RKO (cell line): ENCODE measurements around the gene AURKA.

ENCODE experiments used
- DNase-seq: peaks from one replicate; pipeline ENCODE4 v3.0.0-alpha.2; 2016; ENCODE audit warnings: low spot score

AURKA gene

DNA sequence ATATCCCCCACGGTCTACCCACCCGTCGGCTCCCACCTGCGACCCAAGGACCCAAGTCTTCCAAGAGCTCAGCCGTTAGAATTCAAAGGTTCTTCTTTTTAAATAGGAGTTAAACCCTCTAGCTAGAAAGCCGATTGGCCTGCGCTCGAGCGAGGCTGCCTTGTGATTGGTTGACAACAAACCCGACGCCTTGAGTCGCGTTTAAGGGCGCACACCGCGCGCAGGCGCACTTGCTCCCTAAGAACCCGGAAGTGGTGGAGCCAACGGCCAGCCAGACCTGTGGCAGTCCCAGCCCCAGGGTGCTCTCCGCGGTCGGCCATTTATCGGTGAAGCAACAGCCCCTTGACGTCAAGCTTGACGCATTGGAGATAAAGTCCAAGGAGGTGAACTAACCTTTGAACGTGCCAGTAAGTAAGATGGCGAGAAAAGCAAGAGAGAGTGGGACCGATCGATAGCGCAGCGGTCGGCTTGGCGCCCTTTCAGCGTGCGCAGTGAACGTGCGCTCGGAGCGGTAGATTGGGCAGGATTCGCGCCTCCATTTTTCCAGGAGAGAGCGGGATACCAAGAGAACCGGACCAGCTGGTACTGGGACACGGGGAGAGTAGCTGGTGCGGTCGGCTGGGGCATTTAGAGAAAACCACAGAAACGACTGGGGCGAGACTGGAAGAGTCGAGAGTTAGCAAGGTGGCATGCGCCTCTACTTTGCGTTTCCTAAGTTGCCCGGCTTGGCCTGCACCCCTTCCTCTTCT, at the start of gene AURKA, which contains the start of gene CSTF1:
Gene AURKA, minus strand, starts transcription at position 84 of the 749 bp plus-strand sequence. CDS start 4,018 bp downstream, outside the sequence.
Gene CSTF1, plus strand, starts transcription at position 514 of the 749 bp plus-strand sequence. CDS start 2,908 bp downstream, outside the sequence.
- peak; percentile 100 for DNase-seq

- DNase-seq, result no peak
Measured at GRCh38 chr20:56440346-56441007, 48.5 kb upstream of the AURKA start.

- no peak for DNase-seq
Measured at GRCh38 chr20:56439771-56440291, 47.8 kb upstream of the AURKA start.

DNA sequence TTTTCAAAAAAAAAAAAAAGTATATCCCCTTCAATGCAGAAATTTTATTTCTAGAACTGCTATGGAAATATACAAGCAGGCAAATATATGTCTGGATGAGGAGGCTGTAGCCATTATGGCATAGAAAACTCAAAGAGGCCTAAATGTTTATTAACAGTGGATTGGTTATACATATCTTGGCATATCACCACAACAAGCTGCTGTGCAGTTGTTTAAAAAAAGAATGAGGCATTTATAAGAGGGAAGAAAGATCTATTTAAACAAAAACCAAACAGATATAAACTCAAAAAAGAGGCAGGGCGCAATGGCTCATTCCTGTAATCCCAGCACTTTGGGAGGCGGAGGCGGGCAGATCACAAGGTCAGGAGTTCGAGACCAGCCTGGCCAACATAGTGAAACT, 46.3 kb upstream of the AURKA start:
- no peak for DNase-seq

- no peak for DNase-seq
Measured at GRCh38 chr20:56437196-56437960, 45.4 kb upstream of the AURKA start.

DNA sequence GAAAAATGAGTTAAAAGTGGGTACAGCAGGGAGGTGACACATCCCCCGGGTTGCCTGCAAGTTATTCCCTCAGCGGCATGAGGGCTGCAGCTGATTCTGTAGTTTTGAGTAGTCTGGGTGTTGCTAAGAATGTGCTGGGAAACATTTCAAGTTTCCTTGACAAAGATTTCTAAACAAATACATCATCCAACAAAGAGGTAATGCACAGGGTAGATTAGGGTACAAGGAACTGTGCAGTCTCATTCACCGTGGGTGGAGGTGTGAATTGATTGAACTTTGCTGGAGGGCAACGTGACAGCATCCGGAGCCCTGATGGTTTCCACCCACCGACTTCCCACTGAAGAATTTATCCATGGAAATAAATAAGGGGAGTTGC, 41.9 kb upstream of the AURKA start:
- no peak for DNase-seq

DNA sequence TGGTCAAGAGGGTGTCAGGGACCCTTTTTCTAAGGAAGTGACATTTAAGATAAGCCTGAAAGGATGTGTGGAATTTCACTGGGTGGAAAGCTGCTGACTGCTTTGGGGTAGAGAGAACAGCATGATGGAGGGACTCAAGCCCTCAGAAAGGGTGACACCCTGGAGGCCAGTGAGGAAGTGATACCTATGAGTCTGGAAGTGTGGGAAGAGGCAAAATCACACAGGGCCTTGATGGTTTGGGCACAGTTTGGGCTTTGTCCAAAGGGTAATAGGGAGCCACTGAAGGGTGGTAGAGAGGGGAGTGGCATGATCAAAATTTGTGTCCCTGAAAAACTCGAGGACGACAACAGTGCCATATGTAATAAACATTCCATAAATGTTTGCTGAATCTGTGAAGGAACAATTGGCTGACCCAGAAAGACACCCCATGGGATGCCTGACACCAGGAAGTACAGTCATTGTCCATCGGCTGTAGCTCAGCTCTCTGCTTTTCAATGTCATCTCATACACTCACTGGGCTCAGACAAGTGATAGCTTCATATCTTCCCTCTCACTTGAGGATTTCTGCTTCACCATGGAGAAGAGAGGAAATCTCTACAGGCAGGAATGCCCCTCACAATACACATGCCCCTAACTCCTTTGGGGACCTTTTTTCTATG, 41.3 kb upstream of the AURKA start:
- DNase-seq, result no peak

DNA sequence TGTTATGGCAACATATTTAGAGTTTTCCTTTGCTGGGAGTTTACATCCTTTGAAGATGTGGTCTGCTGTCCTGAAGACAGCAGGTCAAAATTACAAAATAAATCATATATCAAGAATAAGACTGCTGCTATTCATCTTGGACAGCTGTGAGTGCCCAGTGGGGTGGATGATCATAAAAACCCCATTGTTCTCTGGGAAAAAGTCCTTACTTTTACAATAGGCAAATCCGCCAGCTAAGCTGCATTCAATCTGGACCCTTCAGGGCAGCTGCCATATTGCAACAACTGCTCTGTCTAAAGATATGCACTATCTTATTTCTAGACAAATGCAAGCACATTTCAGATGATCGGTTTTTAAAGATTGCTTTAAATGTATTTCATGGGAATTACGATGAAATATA, 39.5 kb upstream of the AURKA start:
- no peak for DNase-seq

DNA sequence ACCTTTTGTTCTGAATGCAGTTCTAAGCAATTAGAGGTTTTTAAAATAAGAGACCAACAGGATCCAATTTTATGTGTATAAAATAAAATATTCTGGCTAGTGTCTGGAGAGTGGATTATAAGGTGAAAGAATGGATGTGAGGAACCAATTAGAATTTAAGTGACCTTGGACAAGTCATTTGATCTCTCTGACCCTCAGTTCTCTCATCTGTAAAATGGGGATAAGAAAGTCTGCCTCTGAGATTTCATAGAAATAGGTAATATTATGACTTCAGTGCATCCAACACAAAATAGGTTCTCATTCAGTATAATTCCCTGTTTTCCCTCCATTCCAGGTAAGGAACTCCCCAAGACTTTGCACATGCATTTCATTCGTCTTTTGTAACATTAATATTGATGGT, 38.9 kb upstream of the AURKA start:
- DNase-seq, result no peak

GRCh38 chr20:56430461-56430860, 38.4 kb upstream of the AURKA start:
- no peak for DNase-seq

DNA sequence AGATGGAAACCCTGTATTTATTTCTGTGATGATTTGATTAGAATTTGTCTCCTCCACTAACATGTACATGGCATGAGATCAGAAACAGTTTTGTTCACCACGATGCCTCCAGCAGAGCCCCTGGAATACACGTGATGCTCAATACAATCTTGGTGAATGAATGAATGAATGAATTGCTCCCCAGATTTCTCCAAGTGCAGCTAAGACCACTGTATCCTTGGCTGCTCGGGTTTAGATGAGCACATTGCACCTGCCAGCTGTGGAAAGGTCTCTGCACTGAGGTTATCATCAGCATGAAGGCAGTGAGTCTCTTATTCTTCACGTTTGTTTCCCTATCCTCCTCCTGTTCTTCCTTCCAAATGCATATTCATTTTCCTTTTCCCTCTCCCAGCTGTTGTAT, 37.9 kb upstream of the AURKA start:
- DNase-seq, result no peak

- DNase-seq, result peak; percentile 49
Measured at GRCh38 chr20:56429502-56429901, 37.5 kb upstream of the AURKA start.

DNA sequence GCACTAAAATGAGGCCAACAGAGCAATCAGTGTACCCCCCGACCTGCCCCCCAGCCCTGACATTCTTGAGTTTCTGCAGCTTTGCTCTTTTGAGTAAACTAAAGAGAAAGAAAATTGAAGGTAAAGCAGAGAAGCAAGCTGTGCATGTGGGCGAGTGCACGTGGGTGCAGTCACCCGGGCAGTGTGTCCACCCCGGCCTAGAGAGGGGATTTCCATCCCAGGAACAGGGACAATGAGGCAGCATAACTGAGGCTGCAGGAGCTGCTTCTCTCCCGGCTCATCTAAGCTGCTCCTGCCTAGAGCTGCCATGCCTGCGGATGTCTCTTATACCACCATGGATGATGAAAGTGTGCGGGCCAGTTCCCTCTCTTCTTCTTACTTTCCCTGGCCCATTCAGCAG, 36.9 kb upstream of the AURKA start:
- DNase-seq, result no peak

- DNase-seq, result no peak
Measured at GRCh38 chr20:56428410-56428809, 36.4 kb upstream of the AURKA start.

- no peak for DNase-seq
Measured at GRCh38 chr20:56427797-56428196, 35.8 kb upstream of the AURKA start.

DNA sequence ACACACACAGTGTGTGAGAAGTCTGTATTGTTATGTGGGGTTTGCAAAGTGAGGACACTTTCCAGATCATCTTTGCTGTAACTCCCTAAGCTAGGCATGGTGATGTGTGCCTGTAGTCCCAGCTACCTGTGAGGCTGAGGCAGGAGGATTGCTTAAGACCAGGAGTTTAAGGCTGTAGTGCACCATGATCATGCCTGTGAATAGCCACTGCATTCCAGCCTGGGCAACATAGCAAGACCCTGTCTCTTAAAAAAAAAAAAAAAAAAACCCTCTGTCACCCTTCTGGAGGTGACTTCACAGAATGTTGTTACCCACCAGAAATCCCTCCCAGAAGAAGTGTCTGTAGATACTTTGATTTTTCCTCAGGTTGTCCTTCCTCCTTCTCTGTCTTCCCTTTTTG, 34.9 kb upstream of the AURKA start:
- DNase-seq, result no peak

GRCh38 chr20:56426026-56426425, 34.0 kb upstream of the AURKA start:
- DNase-seq, result no peak

DNA sequence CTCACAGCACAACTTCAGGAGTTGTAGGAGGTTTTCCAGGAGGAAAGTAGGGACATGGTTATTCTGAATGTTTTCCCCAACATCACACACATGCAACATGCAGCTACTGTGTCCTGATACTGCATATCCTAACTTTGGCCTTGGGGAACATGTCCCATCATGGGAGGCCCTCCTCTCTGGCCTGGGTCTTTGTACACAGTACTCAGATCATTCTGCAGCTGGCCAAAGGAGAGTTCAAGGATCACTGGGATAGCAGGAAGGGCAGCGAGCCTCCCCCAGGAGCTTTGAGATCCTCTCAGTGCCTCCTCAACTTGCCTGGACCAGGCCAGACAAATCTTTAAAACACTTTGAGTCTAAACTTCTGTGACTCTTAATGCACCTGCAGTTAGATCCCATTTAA, 32.9 kb upstream of the AURKA start:
- no peak for DNase-seq

DNA sequence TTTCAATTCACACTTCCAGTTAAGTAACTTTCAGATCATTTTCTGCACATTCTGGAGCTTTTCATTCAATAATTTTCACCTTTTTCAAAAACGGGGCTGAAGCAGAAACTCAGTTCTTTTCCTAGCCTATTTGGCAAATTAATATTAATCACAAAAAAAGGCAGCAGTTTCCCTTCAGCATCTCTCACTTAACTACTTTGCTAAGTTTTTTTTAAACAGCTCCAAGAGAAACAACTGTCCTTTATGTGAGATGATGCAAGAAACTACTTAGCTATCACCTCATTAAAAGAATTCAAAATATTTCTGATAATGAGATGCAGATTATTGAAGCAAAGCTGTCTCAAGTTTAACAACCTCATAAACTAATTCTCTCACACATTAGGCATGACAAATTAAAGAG, 31.9 kb upstream of the AURKA start:
- no peak for DNase-seq

- DNase-seq, result no peak
Measured at GRCh38 chr20:56423211-56423610, 31.2 kb upstream of the AURKA start.

DNA sequence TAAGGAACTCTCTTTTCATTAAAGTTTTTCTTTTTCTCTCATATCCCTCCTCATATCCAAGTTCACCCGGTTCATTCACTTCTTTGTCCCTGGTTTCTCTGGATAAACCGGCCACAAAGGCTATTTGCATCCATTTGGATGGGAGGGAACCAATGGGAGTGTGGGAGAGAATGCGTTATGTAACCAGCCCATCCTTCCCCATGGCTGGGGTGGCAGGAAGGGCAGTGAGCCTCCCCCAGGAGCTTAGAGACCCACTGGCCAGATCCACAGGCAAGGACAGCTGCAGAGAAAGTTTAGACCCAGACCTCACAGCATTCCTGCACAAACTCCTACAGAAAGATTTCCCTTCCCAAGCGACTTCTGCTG, 30.8 kb upstream of the AURKA start:
- DNase-seq, result no peak
